Ishikawa (cell line): Measurements from ENCODE around the gene FLRT3.

ENCODE experiments used
- EP300 ChIP-seq: IDR thresholded peaks from 2 replicates; pipeline ENCODE4 v1.6.1; 2012; ENCODE audit warnings: borderline replicate concordance
- FOXM1 ChIP-seq: IDR thresholded peaks from 2 replicates; pipeline ENCODE4 v1.6.1; 2012; ENCODE audit warnings: low read depth, borderline replicate concordance
- NFIC ChIP-seq: IDR thresholded peaks from 2 replicates; pipeline ENCODE4 v1.6.1; 2012
- RAD21 ChIP-seq: IDR thresholded peaks from 2 replicates; pipeline ENCODE4 v1.6.1; 2012; ENCODE audit warnings: low read depth
- TAF1 ChIP-seq: IDR thresholded peaks from 2 replicates; pipeline ENCODE4 v1.6.1; 2012; ENCODE audit warnings: low read depth, mild to moderate bottlenecking
- YY1 ChIP-seq: IDR thresholded peaks from 2 replicates; pipeline ENCODE4 v1.6.1; 2012; ENCODE audit warnings: low read depth

DNA sequence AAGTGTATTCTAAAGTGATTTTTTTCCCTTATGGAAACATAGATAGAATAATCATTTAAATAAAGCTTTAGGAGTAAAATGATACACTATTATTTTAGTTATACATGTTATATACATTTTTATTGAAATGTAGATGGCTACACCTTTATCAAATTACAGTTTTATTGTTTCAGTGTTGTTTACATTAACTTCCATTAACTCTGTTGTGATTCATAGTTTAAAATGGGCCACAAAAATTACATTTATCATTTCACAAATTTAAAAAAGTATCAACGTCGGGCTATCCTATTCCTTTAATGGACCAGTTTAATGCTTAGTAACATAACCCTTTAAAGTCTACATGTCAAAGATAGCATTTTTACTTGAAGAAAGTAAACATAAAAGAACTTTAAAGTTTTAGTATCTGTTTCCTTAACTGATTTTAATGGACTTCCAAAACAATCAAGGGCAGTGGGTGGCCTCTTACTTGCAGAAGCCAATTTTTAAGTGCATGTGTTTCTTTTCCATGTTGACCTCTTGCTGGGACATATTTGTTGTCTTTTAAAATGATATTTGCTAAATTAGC lies 47.8 kb upstream of the FLRT3 start:
- no peak for TF ChIP-seq FOXM1
- TF ChIP-seq EP300 = peak; percentile 12; the same call in 1 of the 2 replicates
- no peak for TF ChIP-seq YY1
- no peak for TF ChIP-seq RAD21
- no peak for TF ChIP-seq TAF1
- TF ChIP-seq NFIC = no peak
